OCI-LY7 (cell line): ENCODE results near the gene CLSTN3.

Source experiments
- EZH2phosphoT487 ChIP-seq: fragments of 200-600 bp; sonication (generic); IDR thresholded peaks from 2 replicates; pipeline ENCODE4 v1.6.1; 2018; ENCODE audit warnings: low read depth, borderline replicate concordance, mild to moderate bottlenecking, mixed run types, antibody characterized with exemption, low read length, moderate library complexity, mixed read lengths
- TF ChIP-seq, protein P1 (sequence below): fragments of 200-600 bp; sonication (generic); conservative IDR thresholded peaks from 2 replicates; pipeline ENCODE4 v1.5.1; 2014; ENCODE audit warnings: mild to moderate bottlenecking, antibody characterized with exemption, low read length, moderate library complexity, mixed read lengths

DNA sequence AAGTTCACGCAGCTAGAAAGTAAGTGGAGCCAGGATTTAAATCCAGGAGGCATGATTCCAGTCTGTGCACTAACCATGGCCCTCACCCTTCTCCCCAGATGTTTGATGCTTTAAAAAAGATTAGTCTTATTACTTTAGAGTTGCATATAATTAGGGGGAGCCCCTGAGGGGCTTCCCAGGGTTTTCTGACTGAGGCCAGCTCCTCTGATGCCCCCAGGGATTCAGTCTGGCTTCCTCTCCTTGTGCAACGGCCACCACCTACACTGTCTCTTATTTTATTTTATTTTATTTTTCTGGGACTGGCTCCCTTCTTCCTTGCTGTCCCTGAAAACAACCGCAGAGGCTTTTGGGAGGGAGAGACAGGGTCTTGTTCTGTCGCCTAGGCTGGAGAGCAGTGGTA is 22.6 kb downstream of the CLSTN3 start:
- TF ChIP-seq, protein P1, sequence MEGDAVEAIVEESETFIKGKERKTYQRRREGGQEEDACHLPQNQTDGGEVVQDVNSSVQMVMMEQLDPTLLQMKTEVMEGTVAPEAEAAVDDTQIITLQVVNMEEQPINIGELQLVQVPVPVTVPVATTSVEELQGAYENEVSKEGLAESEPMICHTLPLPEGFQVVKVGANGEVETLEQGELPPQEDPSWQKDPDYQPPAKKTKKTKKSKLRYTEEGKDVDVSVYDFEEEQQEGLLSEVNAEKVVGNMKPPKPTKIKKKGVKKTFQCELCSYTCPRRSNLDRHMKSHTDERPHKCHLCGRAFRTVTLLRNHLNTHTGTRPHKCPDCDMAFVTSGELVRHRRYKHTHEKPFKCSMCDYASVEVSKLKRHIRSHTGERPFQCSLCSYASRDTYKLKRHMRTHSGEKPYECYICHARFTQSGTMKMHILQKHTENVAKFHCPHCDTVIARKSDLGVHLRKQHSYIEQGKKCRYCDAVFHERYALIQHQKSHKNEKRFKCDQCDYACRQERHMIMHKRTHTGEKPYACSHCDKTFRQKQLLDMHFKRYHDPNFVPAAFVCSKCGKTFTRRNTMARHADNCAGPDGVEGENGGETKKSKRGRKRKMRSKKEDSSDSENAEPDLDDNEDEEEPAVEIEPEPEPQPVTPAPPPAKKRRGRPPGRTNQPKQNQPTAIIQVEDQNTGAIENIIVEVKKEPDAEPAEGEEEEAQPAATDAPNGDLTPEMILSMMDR: no peak
- no peak for TF ChIP-seq EZH2phosphoT487
